ENCODE measurements around the gene SYNPO2L.

DNA sequence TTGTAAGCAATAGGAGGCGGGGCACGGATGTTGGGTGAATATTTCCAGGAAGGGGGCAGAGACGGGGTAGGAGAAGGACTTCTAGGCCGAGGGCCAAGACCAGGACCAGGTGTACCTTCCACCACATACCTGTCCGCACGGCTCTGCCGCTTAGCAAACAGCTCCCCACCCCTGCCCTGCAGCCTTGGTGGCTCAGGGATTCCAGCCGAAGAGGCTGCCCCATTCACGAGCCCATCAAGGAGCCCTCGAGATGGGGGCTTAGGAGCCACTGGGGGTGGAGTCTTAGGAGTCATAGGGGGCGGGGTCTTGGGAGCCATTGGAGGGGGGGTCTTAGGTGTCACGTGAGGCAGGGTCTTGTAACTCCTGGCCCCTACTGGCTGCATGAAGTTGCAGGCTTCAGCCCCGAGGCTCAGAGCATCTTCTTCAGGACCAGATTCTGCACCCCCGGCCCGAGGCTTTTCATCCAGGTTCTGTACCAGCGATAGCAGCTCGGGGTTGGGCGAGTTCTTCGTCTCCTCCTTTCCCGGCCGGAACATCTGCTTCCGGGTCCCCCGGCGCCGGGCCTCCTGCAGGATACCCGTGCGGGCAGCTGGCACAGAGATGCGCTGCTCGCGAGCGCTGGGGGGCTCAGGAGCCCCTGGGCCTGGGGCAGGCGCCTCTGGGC lies 8.5 kb downstream of the SYNPO2L start:
- TF ChIP-seq, protein P1, sequence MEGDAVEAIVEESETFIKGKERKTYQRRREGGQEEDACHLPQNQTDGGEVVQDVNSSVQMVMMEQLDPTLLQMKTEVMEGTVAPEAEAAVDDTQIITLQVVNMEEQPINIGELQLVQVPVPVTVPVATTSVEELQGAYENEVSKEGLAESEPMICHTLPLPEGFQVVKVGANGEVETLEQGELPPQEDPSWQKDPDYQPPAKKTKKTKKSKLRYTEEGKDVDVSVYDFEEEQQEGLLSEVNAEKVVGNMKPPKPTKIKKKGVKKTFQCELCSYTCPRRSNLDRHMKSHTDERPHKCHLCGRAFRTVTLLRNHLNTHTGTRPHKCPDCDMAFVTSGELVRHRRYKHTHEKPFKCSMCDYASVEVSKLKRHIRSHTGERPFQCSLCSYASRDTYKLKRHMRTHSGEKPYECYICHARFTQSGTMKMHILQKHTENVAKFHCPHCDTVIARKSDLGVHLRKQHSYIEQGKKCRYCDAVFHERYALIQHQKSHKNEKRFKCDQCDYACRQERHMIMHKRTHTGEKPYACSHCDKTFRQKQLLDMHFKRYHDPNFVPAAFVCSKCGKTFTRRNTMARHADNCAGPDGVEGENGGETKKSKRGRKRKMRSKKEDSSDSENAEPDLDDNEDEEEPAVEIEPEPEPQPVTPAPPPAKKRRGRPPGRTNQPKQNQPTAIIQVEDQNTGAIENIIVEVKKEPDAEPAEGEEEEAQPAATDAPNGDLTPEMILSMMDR (conservative IDR thresholded peaks at IDR 0.05 in 1 of 2, IDR thresholded peaks at IDR 0.05 in 1 of 2; ENCODE audit: low read depth in 1 of 2, low read length in 2 of 2) = no peak
- TF ChIP-seq EZH2 (IDR thresholded peaks at IDR 0.05; ENCODE audit: low read length, missing control alignments) = no peak

Measured in fibroblast of lung (primary cell).